Neural progenitor cell (in vitro differentiated cells): ENCODE data around the gene PHF10.

Experiments used
- CTCF ChIP-seq: fragments of 200-600 bp; sonication (generic); IDR thresholded peaks from 2 replicates; pipeline ENCODE4 v1.5.1; 2017; ENCODE audit warnings: antibody characterized with exemption, mild to moderate bottlenecking
- EZH2 ChIP-seq: fragments of 200-600 bp; sonication (generic); IDR thresholded peaks from 2 replicates; pipeline ENCODE4 v1.6.1; 2017; ENCODE audit warnings: antibody characterized with exemption, mild to moderate bottlenecking, moderate library complexity
- EZH2phosphoT487 ChIP-seq: fragments of 200-600 bp; sonication (generic); IDR thresholded peaks from 2 replicates; pipeline ENCODE4 v1.6.1; 2017; ENCODE audit warnings: antibody characterized with exemption

GRCh38 chr6:169738204-169738975 is 14.1 kb upstream of the PHF10 start:
- TF ChIP-seq CTCF, result no peak
- TF ChIP-seq EZH2phosphoT487, result no peak
- TF ChIP-seq EZH2, result no peak
